G401.6 (cell line): Measurements from ENCODE around the gene ELMOD3.
"Not testable (repeated sequence)": the region's sequence is repeated elsewhere in the genome, so short reads cannot be mapped to it uniquely, and the experiment has no call there.

ENCODE experiments used
- FAIRE-seq: peaks from 2 replicates; lab custom pipeline; 2012; peaks lifted over from hg19 to GRCh38; lab: Jason Lieb, UNC

ELMOD3 gene

GRCh38 chr2:85354286-85355072 lies at the start of gene ELMOD3, which contains the start of gene RETSAT:
TSS of gene ELMOD3 (plus strand) at chr2:85354769. CDS start at chr2:85357199, 2,430 bp downstream.
TSS of gene RETSAT (minus strand) at chr2:85354528. CDS start at chr2:85354507, 21 bp downstream.
- peak; percentile 97 for FAIRE-seq

- FAIRE-seq = no peak
These were observed 47.1 kb upstream of the ELMOD3 start for GRCh38 chr2:85307527-85307897.

- no peak for FAIRE-seq
These were observed 46.4 kb upstream of the ELMOD3 start for GRCh38 chr2:85308201-85308600.

- FAIRE-seq = no peak
These were observed 45.5 kb upstream of the ELMOD3 start for GRCh38 chr2:85308896-85309555.

- no peak for FAIRE-seq
These were observed 44.8 kb upstream of the ELMOD3 start for GRCh38 chr2:85309699-85310321.

- no peak for FAIRE-seq
These were observed 44.2 kb upstream of the ELMOD3 start for GRCh38 chr2:85310330-85310729.

- FAIRE-seq = no peak
These were observed 42.2 kb upstream of the ELMOD3 start for GRCh38 chr2:85312404-85312803.

GRCh38 chr2:85314884-85315242 lies 39.7 kb upstream of the ELMOD3 start:
- no peak for FAIRE-seq

GRCh38 chr2:85315921-85316320 lies 38.6 kb upstream of the ELMOD3 start:
- not testable (repeated sequence) for FAIRE-seq

- no peak for FAIRE-seq
These were observed 36.1 kb upstream of the ELMOD3 start for GRCh38 chr2:85318222-85319074.

- FAIRE-seq = no peak
These were observed 34.8 kb upstream of the ELMOD3 start for GRCh38 chr2:85319796-85320195.

GRCh38 chr2:85323351-85323987 lies 31.1 kb upstream of the ELMOD3 start:
- FAIRE-seq = no peak

GRCh38 chr2:85323988-85324367 lies 30.6 kb upstream of the ELMOD3 start:
- not testable (repeated sequence) for FAIRE-seq

GRCh38 chr2:85324639-85325465 lies 29.7 kb upstream of the ELMOD3 start:
- FAIRE-seq = no peak

GRCh38 chr2:85325466-85325811 lies 29.1 kb upstream of the ELMOD3 start:
- no peak for FAIRE-seq

- no peak for FAIRE-seq
These were observed 28.0 kb upstream of the ELMOD3 start for GRCh38 chr2:85326406-85327159.

GRCh38 chr2:85327160-85327821 lies 27.3 kb upstream of the ELMOD3 start:
- FAIRE-seq = no peak

GRCh38 chr2:85327822-85328617 lies 26.5 kb upstream of the ELMOD3 start, which contains the start of gene TGOLN2:
TSS of gene TGOLN2 (minus strand) at chr2:85327989. CDS start at chr2:85327962, 27 bp downstream.
- no peak for FAIRE-seq

GRCh38 chr2:85329181-85329651 lies 25.4 kb upstream of the ELMOD3 start:
- no peak for FAIRE-seq
